GM19328 (cell line): Measurements from ENCODE around the gene GAS2.

Source experiments
- ATAC-seq: cut with Tn5 transposase; IDR thresholded peaks from one replicate; pipeline ENCODE4 v1.9.1; 2021; ENCODE audit warnings: mild to moderate bottlenecking, moderate library complexity; ENCODE audit not compliant: unreplicated experiment

GAS2 gene

GRCh38 chr11:22785251-22785650, 118.8 kb downstream of the GAS2 start:
- no peak for ATAC-seq

DNA sequence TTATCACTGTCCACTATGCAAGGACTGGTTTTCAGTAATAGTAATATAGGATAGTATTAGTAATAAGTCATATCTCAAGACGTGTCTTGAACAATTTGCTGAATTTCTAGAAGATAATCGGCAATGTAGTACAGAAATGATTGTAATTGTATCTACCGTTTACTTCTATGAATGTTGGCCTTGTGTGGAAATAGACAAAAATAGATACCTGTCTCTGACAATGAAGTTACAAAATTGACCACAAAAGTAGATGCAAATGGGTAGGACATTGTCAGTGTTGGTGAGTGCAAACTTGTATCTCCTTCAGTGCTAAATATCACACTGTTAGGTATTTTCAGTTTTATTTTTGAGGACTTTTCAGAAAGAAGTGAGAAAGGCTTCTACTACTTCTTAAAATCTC, 120.1 kb downstream of the GAS2 start:
- peak; percentile 83 for ATAC-seq

DNA sequence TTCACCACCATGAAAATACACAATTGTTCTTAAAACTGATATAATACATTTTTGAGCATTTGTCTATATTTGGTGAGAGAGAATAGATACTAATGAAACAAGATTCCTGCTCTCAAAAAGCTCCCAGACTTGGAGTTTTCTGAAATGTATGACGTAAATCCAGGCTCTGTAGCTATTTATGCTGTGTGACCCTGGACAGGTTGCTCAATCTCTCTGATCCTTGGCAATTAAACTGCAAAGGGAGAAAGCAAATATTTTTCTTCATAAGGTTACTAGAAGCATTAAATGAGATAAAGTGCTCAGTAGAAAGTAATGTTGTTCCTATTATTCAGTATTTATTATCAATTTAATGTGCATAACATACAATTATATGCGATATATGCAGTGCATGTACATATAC, 120.6 kb downstream of the GAS2 start:
- ATAC-seq = no peak

DNA sequence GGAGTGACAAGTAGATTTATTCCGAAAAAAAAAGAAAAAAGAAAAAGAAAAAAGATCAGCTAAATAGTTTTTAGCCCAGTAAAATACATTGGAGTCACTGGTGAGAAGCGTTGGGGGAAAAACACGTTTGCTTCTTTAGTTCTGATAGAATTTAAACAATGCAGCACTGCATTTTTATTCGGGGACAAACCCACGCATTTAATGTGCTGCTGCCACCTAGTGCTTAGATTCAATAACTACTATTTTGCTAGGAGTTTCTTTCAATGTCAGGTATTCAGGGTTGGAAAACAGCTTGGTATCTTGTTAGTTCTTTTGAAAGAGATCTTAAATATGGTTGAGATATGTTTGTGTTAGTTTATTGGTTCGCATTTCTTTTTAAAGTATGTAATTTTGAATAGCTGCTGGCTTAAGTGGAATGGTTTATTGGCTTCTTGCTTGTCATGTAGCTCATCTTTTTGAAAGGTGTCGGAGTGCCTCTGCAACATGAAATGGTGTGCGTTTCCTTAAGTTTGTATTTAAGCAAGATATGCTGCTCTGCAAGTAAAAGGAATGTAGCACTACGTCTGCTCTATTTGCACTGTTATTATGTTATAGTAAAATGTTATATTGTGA, 121.2 kb downstream of the GAS2 start:
- ATAC-seq = no peak

DNA sequence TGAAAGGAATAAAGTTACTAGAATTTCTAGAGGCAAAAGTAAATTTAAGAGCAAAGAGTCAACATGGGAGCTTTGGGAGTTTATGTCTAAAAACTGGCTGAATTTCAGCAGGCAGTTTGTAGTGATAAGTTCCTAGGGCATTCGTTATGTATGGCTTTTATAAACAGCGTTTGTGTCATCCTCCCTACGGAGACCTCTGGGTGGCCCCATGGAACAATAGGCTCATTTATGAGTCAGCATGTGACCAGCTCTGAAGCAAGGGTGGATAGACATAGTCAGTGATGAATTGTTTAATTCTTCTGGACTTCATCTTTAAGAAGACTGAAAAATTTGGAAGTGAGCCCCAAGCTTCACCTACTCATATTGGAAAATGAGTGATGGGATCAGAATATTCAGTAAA, 126.1 kb downstream of the GAS2 start:
- no peak for ATAC-seq

GRCh38 chr11:22795914-22796313, 129.5 kb downstream of the GAS2 start:
- ATAC-seq = no peak

DNA sequence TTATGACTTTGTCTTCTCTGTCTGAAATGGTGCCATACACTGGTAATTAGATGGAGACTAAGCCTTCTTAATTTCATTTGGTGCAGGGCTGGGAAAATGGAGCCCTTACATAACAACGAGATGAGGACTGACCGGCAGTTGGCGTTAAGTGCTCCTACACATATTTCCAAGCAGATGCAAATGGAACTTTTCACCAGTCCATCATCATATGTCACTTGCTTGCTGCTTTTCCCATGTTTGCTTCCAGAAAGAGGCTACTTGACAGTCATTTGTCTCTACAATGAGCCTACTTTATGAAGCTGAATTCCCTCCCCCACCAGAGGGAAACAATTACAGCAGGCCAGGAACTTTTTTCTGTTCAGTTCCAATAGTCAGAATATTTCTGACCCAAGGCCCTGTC, 130.6 kb downstream of the GAS2 start:
- no peak for ATAC-seq

DNA sequence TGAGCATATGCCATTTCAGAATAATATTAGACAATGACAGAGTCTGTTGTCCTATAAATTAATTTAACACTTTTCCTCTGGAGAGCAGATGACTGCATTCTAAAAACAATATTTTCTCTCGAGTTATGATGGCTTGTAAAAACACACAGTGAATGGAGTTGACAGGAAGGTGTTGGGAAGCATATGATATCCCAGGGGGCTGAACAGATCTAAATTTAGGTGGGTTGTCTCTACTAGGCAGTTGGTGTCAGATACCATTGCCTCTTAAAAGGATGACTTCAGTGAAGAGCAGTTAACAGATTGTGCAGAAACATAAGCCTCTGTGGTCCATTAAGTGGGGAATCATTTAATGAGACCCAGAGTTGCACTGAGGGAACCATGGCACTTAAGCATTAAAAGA, 132.5 kb downstream of the GAS2 start:
- no peak for ATAC-seq

DNA sequence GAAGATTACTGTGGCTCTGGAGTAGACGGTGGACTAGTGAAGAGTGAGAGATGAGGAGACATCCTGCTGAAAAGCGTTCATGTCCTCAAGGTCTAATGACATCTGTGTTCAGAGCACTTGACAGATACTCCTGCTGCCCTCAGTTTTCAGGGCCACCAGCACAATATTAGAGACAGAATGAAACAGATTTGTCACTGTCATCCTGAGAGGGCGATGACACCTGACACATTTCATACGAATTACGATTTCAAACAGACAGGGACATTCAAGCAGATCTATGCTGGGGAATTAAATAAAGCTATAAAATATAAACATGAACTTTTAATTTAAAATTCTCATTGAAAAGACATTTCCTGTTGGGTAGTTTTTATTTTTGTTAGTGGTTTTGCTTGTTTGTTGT, 134.1 kb downstream of the GAS2 start:
- no peak for ATAC-seq

GRCh38 chr11:22802861-22803260, 136.4 kb downstream of the GAS2 start:
- ATAC-seq = no peak

DNA sequence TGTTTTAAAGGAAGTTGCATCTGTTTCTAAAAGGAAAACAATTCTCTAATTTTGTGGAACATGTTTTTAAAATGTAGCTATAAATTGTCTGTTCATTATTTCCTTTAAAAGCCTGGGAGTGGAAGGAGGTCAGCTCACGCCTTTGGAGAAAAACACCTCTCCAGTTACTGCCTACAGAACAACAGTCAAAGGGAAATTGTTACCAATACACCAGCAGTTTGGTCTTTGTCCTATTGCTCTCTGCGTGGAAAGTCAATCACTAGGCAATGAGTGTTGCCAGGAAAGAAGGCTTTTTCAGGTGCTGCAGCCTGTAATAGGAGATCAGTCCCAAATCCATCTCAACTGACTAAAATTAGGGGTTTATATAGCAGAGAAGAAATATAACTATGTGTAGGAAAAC, 141.0 kb downstream of the GAS2 start:
- ATAC-seq = no peak

GRCh38 chr11:22807855-22808570, 141.6 kb downstream of the GAS2 start:
- peak; percentile 93 for ATAC-seq

DNA sequence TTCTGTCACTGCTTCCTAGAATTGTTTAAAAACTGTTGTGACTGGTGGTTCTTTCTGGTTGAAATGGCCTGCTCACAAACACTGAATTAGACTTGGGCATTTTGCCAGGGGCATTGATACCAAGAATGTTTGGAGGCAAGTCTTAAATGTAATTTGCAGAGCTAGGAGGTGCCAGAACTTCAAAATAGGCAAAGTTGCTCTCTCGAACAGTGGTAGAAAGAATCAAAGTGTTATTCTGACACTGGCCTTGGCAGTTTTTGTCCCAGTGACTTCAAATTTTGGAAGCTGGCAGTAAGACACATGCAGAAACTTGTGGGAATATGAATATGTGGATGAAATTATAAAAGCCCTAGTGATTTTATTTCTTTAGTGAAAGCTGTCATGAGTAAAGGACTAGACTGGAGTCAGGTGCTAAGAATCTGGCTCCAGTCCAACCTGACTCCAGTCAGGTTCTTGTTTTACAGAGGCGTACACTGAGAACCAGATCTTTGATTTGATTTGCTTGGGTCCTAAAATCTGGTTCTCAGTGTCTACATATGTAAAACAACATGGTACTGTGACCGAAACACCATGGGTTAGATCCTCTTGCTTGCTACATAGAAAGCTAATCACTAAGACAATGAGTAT, 142.3 kb downstream of the GAS2 start:
- ATAC-seq = peak; percentile 24

DNA sequence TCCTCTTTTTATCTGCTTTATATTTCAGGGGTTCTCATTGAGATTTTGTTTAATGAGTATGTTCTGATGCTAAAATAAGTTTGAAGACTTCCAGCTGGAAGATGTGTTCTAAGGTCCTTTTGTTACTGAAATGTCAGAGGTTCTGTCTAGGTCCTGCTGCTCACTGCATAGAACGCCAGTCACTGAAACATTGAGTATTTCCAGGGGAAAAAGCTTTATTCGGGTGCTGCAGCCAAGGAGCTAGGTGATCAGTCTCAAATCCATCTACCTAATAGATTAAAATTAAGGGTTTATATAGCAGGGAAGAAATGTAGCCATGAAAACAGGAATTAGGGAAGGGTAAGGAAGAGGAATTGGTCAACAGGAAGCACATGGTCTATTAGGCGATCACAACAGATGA, 143.5 kb downstream of the GAS2 start:
- no peak for ATAC-seq

GRCh38 chr11:22822203-22822602, 155.8 kb downstream of the GAS2 start:
- ATAC-seq = no peak

- ATAC-seq = no peak
Observed at GRCh38 chr11:22828373-22828772, 162.0 kb downstream of the GAS2 start.

- peak; percentile 96 for ATAC-seq
Observed at GRCh38 chr11:22829231-22830081, 163.0 kb downstream of the GAS2 start, which contains the start of gene SVIP. Gene SVIP, minus strand, starts transcription at chr11:22829801. Its CDS starts 53 bp downstream, at chr11:22829748.

DNA sequence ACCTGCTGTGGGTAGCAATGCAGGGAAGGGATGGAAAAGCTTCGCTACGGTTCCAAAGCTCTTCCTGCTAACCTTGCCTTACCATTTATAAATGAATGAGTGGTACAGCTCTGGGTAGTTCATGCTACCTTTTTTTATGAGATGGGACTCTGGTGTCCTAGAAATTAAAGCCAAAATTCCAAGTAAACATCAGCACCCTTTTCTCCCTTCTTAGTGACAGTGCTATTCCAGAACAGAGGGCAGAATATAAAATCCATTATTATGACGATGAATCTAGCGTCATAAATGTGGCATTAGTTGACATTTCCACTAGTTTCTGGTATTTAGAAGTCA, 163.6 kb downstream of the GAS2 start:
- no peak for ATAC-seq

- no peak for ATAC-seq
Observed at GRCh38 chr11:22832315-22833015, 166.1 kb downstream of the GAS2 start.

DNA sequence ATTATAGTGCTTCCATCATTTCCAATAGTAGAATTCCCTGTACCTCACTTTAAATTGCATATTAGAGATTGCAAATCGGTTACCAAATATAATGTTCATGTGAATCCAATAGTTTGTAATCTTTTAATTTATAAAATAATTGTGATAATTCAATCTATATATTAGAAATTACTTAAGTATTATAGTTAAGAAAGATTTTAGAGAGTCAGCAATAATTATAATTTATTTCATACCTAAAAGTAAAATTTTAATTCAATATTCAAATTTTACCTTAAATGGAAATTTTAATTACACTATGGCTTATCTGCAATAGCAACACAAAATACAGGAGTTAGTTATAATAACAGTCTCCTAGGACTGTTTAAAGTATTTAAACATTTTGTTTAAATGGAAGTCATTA, 180.3 kb downstream of the GAS2 start:
- ATAC-seq = no peak

DNA sequence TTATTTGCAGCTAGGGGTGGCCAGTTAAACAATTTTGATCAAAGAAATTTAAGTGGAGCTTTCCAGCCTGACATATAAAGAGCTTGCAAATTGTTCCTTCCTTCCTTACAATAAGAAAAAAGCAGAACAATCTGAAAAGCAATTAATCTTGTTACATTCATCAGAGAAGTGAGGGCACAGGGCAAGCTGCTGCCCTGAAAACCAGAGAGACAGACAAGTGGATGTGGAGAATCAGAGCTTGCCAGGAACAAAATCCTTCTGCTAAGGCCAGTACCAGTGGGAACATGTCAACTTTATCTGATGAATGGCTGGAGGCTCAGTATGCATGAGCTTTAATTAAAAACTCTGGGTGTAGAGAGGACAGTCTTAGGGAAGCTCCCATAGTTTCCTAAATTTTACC, 185.1 kb downstream of the GAS2 start:
- ATAC-seq = no peak
